Measurements from ENCODE around the gene SOX12. TPM values are rescaled to one million over a fixed set of nuclear protein-coding genes. Genes with fewer than 3 reads are reported as not detected.

SOX12 gene
- 1 to 10 TPM; 1.1 to 4.1 (median 2.0) TPM for total RNA-seq

DNA sequence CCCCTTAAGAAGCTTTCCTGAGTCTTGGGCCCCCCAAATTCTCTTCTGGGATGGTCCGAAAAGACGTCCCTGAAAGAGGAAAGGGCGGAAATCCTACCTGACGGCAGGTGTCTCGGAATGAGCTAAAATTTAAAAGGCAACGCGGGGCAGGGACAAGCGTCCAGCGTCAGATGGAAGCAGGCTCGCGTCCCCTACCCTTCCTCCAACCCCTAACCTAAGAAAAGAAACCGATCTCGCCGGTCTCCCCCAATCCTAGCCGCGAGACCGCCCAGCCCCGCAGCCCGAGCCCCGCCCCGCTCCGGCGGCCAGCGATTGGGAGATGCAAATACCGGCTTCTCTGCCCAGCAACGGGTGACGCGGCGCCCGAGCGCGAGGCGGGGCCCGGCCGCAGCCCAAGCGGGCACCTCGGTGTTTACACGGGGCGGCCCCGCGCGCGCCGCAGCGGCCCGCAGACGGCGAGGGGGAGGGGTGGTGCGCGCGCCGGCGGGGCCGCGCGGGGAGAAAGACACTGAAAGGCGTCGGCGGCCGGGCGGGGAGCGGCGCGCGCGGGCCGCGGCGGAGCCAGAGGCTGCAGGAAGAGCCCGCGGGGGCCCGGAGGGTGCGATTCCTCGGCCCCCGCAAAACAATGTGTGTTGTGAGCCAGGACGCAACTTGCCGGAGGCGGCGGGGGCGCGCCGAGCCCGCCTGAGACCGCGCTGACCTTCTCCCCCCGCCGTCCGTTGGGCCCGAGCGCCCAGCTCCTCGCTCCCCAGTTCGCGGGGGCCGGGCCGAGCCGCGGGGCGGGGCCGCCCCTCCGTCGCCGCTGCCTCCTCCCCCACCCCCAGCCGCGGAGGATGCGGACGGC is at the start of gene SOX12:
Gene SOX12 (plus strand): TSS at position 508 of the 844 bp plus-strand sequence. CDS start 373 bp downstream, outside the sequence.
- TF ChIP-seq, protein P1, sequence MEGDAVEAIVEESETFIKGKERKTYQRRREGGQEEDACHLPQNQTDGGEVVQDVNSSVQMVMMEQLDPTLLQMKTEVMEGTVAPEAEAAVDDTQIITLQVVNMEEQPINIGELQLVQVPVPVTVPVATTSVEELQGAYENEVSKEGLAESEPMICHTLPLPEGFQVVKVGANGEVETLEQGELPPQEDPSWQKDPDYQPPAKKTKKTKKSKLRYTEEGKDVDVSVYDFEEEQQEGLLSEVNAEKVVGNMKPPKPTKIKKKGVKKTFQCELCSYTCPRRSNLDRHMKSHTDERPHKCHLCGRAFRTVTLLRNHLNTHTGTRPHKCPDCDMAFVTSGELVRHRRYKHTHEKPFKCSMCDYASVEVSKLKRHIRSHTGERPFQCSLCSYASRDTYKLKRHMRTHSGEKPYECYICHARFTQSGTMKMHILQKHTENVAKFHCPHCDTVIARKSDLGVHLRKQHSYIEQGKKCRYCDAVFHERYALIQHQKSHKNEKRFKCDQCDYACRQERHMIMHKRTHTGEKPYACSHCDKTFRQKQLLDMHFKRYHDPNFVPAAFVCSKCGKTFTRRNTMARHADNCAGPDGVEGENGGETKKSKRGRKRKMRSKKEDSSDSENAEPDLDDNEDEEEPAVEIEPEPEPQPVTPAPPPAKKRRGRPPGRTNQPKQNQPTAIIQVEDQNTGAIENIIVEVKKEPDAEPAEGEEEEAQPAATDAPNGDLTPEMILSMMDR (IDR thresholded peaks at IDR 0.05; ENCODE audit: low read depth), result no peak

GRCh38 chr20:275791-276190 is 49.6 kb upstream of the SOX12 start:
- TF ChIP-seq, protein P1 (IDR thresholded peaks at IDR 0.05; ENCODE audit: low read depth), result no peak

DNA sequence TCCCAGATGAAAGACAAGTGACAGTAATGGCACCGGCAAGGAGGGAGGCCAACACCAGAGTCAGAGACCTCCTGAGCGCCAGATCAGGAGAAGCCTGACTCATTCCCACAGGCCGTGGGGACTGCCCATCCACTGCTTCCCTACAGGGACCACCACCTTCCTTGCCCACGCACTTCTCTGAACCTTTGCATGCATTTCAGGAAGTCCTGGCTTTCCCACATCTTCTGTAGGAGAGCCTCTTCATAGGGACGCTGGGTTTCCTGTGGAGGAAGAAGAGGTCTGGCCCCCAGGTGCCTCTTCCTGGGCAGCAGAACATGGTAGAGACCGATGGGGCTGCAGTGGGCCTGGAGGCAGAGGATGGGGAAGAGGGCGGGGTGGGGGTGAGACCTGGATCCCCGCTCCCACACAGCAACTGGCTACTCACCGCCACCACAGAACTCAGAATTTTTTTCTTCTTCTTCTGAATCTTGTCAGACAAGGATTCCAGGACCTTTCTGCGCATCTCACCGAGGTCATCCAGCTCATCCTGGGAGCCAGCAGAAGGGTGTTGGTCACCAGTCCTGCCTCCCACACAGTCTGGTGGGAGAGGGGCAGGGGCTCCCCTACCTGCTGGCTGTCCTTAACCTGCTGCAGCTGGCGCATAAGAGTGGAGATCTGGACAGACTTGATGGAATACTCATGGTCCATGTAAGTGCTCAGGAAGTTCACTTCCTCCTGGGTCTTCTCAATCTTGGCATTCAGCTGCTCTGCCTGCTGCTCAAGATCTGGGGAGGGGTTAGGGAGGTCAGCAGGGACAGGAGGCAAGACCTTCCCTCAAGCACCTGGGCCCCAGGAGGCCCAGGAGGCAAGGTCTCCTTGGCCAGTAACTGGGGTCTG is 48.5 kb upstream of the SOX12 start:
- TF ChIP-seq, protein P1 (IDR thresholded peaks at IDR 0.05; ENCODE audit: low read depth), result no peak

DNA sequence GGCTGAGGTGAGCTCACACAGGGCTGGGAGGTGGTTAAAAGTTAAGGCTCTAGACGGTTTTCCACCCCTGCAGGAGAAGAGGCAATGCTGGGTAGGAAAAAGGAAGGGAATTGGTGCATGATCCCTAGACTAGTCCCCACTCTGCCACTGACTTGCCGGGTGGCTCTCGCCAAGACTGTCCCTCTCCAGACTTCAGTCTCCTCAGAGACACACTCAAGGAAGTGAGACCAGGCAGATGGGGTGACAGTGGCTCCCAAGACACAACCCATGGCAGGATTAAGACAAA is 47.9 kb upstream of the SOX12 start:
- TF ChIP-seq, protein P1 (IDR thresholded peaks at IDR 0.05; ENCODE audit: low read depth), result no peak

GRCh38 chr20:278181-278580 is 47.2 kb upstream of the SOX12 start:
- TF ChIP-seq, protein P1 (IDR thresholded peaks at IDR 0.05; ENCODE audit: low read depth), result no peak

DNA sequence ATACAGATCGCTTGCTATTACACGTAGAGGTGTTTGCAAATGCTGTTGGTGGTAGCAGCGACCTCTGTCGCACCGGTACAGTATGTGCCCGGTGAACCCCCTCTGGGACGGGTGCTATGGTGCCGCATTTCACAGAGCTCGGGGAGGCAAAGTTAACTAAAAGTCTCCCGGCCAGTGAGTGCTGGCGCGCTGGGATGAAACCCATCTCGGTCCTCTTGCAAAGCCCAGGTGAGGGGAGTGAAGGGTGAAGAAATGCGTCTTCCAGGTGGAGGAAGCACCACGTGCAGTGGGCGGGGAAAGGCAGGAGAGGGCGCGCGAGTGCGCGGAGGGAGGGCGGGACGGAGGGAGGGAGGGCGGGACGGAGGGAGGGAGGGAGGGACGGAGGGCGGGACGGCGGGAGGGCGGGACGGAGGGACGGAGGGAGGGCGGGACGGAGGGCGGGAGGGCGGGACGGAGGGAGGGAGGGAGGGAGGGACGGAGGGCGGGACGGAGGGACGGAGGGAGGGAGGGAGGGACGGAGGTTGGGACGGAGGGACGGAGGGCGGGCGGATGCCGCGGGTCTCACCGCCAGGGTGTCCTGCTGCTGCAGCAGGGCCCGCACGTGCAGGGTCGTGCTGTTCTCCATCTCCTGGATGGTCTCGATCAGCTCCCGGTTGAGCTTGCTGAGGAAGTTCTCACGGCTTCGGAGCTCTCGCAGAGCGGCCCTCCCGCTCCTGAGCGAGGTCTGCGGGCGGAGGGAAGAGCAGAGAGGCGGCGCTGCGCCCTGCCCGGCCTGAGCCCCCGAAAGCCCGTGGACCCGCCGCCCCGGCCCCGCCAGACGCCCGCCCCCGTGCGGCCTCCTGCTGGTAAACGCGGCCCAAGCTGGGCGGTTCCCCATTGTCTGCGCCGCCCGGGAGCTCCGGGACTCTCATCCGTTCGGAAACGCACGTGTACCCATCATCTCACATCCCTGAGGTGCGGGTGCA is 46.5 kb upstream of the SOX12 start:
- TF ChIP-seq, protein P1 (IDR thresholded peaks at IDR 0.05; ENCODE audit: low read depth), result no peak
